IMR-90 (cell line): ENCODE data around the gene ETV7. TPM values are rescaled to one million over a fixed set of nuclear protein-coding genes. Genes with fewer than 3 reads are reported as not detected.

Experiments used
- ATAC-seq: fragments of 200-7000 bp; cut with Tn5 transposase; 2 replicates; pipeline ENCODE4 v1.9.1; 2020; ENCODE audit warnings: low read depth, mild to moderate bottlenecking, moderate library complexity
- BruUV-seq: library from RNA; stranded (reverse); fragments of 400-500 nt; replicated peaks from 2 replicates; lab custom pipeline; 2021; lab: Mats Ljungman, UMichigan
- CTCF ChIA-PET: fragments of 300-600 bp; formaldehyde crosslinking; extraction: SDS; loops from one replicate; lab custom pipeline; 2021; ENCODE audit warnings: antibody characterized with exemption; lab: Yijun Ruan, JAX
- POLR2A ChIA-PET: fragments of 300-600 bp; sonication (Branson Sonifier 250); formaldehyde crosslinking; loops from one replicate; lab custom pipeline; 2022; ENCODE audit warnings: antibody characterized with exemption; ENCODE audit not compliant: unreplicated experiment; lab: Charles Lee
- DNase-seq: peaks from one replicate; pipeline ENCODE4 v3.0.0; 2013
- H2AFZ ChIP-seq: replicated peaks from 2 replicates; pipeline ENCODE3; 2013; ENCODE audit warnings: low read length, mild to moderate bottlenecking; ENCODE audit not compliant: poor library complexity
- H2AK5ac ChIP-seq: 2 replicates; pipeline ENCODE4 v1.6.1; 2013; ENCODE audit warnings: low read depth, low read length, inconsistent platforms
- H2AK9ac ChIP-seq: replicated peaks from 2 replicates; pipeline ENCODE3; 2013; ENCODE audit warnings: mild to moderate bottlenecking, low read depth, low read length, moderate library complexity; ENCODE audit not compliant: poor library complexity
- H2BK120ac ChIP-seq: 2 replicates; pipeline ENCODE4 v1.6.1; 2013; ENCODE audit warnings: low read depth, low read length, inconsistent platforms
- H2BK15ac ChIP-seq: 3 replicates; pipeline ENCODE4 v1.6.1; 2013; ENCODE audit warnings: low read depth, low read length, inconsistent platforms
- H2BK20ac ChIP-seq: 2 replicates; pipeline ENCODE4 v1.6.1; 2013; ENCODE audit warnings: low read depth, mild to moderate bottlenecking, inconsistent platforms, low read length, moderate library complexity
- H2BK5ac ChIP-seq: 2 replicates; pipeline ENCODE4 v1.6.1; 2013; ENCODE audit warnings: mild to moderate bottlenecking, low read depth, low read length, inconsistent platforms; ENCODE audit not compliant: poor library complexity, severe bottlenecking
- H3K14ac ChIP-seq: replicated peaks from 2 replicates; pipeline ENCODE4 v1.6.1; 2013; ENCODE audit warnings: low read depth, low read length, inconsistent platforms
- H3K18ac ChIP-seq: 2 replicates; pipeline ENCODE4 v1.6.1; 2013; ENCODE audit warnings: low read depth, low read length, control low read depth
- H3K23ac ChIP-seq: 2 replicates; pipeline ENCODE4 v1.6.1; 2013; ENCODE audit warnings: low read depth, low read length, inconsistent platforms
- H3K27ac ChIP-seq: 2 replicates; pipeline ENCODE4 v1.5.1; 2013; ENCODE audit warnings: mild to moderate bottlenecking, control low read depth, low read length; ENCODE audit not compliant: insufficient read depth
- H3K27me3 ChIP-seq: 2 replicates; pipeline ENCODE4 v1.6.1; 2013; ENCODE audit warnings: low read length; ENCODE audit not compliant: control insufficient read depth, insufficient read depth
- H3K36me3 ChIP-seq: 2 replicates; pipeline ENCODE4 v1.6.1; 2013; ENCODE audit warnings: low read length, mixed read lengths; ENCODE audit not compliant: control insufficient read depth, insufficient read depth
- H3K4ac ChIP-seq: 2 replicates; pipeline ENCODE4 v1.6.1; 2013; ENCODE audit warnings: low read depth, low read length, inconsistent platforms
- H3K4me1 ChIP-seq: 2 replicates; pipeline ENCODE4 v1.6.1; 2013; ENCODE audit warnings: low read length, mixed read lengths; ENCODE audit not compliant: control insufficient read depth, insufficient read depth
- H3K4me2 ChIP-seq: 2 replicates; pipeline ENCODE4 v1.6.1; 2013; ENCODE audit warnings: low read depth, mild to moderate bottlenecking, control low read depth, low read length, moderate library complexity
- H3K4me3 ChIP-seq: 2 replicates; pipeline ENCODE4 v1.5.1; 2013; ENCODE audit warnings: low read depth, mild to moderate bottlenecking, control low read depth, low read length, moderate library complexity; ENCODE audit not compliant: insufficient read depth
- H3K56ac ChIP-seq: 2 replicates; pipeline ENCODE4 v1.6.1; 2013; ENCODE audit warnings: low read length, inconsistent platforms; ENCODE audit not compliant: insufficient read depth; ENCODE audit errors: extremely low read depth
- H3K79me1 ChIP-seq, 2 experiments: 2 replicates each; pipeline ENCODE4 v1.6.1; 2013; ENCODE audit warnings: low read length in 2 of 2, inconsistent platforms in 1 of 2, low read depth in 1 of 2
- H3K9ac ChIP-seq: 2 replicates; pipeline ENCODE4 v1.6.1; 2013; ENCODE audit warnings: low read depth, low read length, control low read depth
- H3K9me1 ChIP-seq: 2 replicates; pipeline ENCODE4 v1.6.1; 2013; ENCODE audit warnings: low read length, inconsistent platforms; ENCODE audit not compliant: insufficient read depth
- H3K9me3 ChIP-seq: 2 replicates; pipeline ENCODE4 v1.6.1; 2013; ENCODE audit warnings: low read length; ENCODE audit not compliant: control insufficient read depth, insufficient read depth
- H4K20me1 ChIP-seq: 2 replicates; pipeline ENCODE4 v1.6.1; 2013; ENCODE audit warnings: low read length, inconsistent platforms; ENCODE audit not compliant: insufficient read depth
- H4K5ac ChIP-seq: 2 replicates; pipeline ENCODE4 v1.6.1; 2013; ENCODE audit warnings: mild to moderate bottlenecking, low read depth, low read length, control low read depth
- H4K8ac ChIP-seq, 2 experiments: 2 replicates each; pipeline ENCODE4 v1.6.1; 2013; ENCODE audit warnings: low read depth in 2 of 2, low read length in 2 of 2, control low read depth in 1 of 2, inconsistent platforms in 1 of 2
- H4K91ac ChIP-seq: 2 replicates; pipeline ENCODE4 v1.6.1; 2013; ENCODE audit warnings: low read depth, low read length, inconsistent platforms; ENCODE audit not compliant: insufficient read depth
- MAFK ChIP-seq: IDR thresholded peaks from 2 replicates; pipeline ENCODE4 v1.6.1; 2012; ENCODE audit warnings: low read depth, low read length, improper control_type of control experiment
- MAZ ChIP-seq: IDR thresholded peaks from 2 replicates; pipeline ENCODE4 v1.6.1; 2012; ENCODE audit warnings: low read depth, mild to moderate bottlenecking, low read length, improper control_type of control experiment, moderate library complexity, borderline replicate concordance
- NFE2L2 ChIP-seq: fragments of 150-350 bp; IDR thresholded peaks from 2 replicates; pipeline ENCODE4 v1.6.1; 2016; ENCODE audit warnings: low read depth, mild to moderate bottlenecking, low read length
- RAD21 ChIP-seq: IDR thresholded peaks from 2 replicates; pipeline ENCODE4 v1.6.1; 2012; ENCODE audit warnings: low read length, improper control_type of control experiment
- WGBS, 2 experiments: methylation state at CpG; one replicate each; pipeline versions ENCODE4 v1.1.5 to v1.1.7; 2013; ENCODE audit warnings: missing lambda C conversion rate in 2 of 2; ENCODE audit not compliant: insufficient read length in 1 of 2; ENCODE audit errors: extremely low coverage in 2 of 2; 5-methylcytosine and 5-hydroxymethylcytosine counted together
- dilution Hi-C: fragments of 300-500 bp; cut with HindIII; formaldehyde crosslinking; loops from one replicate; pipeline ENCODE4 v1.14.3; 2018; ENCODE audit warnings: low sequenced_read_pairs; ENCODE audit not compliant: unreplicated experiment
- in situ Hi-C: fragments of 300-500 bp; cut with MboI; formaldehyde crosslinking; loops from 3 replicates; pipeline ENCODE4 v1.14.3; 2019; ENCODE audit warnings: low sequenced_read_pairs, inconsistent platforms, mixed read lengths
- intact Hi-C: fragments of 100-400 bp; cut with micrococcal nuclease; formaldehyde crosslinking; loops from 2 replicates; pipeline ENCODE4 v1.10.0; 2022
- polyA plus RNA-seq, 3 experiments: library from polyadenylated mRNA; depleted of rRNA; stranded (reverse); fragments of >200 nt; gene quantifications; 2 replicates each; pipeline ENCODE4 v1.2.3, GENCODE V29; 2012; ENCODE audit warnings: low replicate concordance in 1 of 3
- total RNA-seq: library from RNA; depleted of rRNA; stranded (reverse); fragments of >200 nt; gene quantifications from 2 replicates; pipeline ENCODE4 v1.2.3, GENCODE V29; 2012
- TF ChIP-seq, protein P1 (sequence below): conservative IDR thresholded peaks from 2 replicates; pipeline ENCODE4 v1.5.1; 2012; ENCODE audit warnings: mild to moderate bottlenecking, low read depth, low read length, improper control_type of control experiment
- TF ChIP-seq, protein P2 (sequence below): fragments of 150-350 bp; IDR thresholded peaks from 2 replicates; pipeline ENCODE4 v1.6.1; 2016; ENCODE audit warnings: low read depth, mild to moderate bottlenecking, low read length, moderate library complexity, borderline replicate concordance

The ETV7 gene
- total and polyA plus RNA-seq, 2 of the 4 experiments (the other 2 are of a cell fraction) = 0.17 to 0.18 TPM

DNA sequence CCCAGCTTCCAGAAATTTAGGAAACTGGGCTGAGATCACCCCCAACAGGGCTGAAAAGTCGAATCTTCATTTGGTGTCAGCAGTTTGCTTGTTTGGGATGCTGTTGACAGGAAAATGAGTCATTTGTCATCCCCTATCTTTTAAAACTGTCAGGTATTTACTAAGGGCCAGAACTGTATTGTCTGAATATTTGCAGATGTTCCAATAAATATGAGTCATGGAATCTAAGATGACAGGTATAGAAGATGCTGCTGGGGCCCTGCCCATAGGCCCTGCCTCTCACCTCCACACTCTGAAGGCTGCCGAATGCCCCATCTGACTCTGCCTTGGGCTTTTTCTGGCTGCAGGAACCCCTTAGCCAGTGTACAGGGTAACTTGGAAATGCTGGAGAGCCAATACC, 3.9 kb downstream of the ETV7 start:
- H3K14ac ChIP-seq = no peak overlapping the region
- DNase-seq (no peak), ATAC-seq (no peak)
- no peak overlapping the region for H3K4ac ChIP-seq
- no peak overlapping the region for H3K56ac ChIP-seq
- no peak overlapping the region for H4K5ac ChIP-seq
- H3K36me3 ChIP-seq = no peaks in the 10 kb centered on the region
- no peak overlapping the region for H2AK9ac ChIP-seq
- peaks cover 6% of the 10 kb centered on the region; the same call in 1 of the 2 replicates for H3K4me1 ChIP-seq
- H3K4me3 ChIP-seq = no peak overlapping the region
- WGBS, 2 experiments = no CpG with 5 or more reads among the region's 2 CpGs
- no peaks in the 10 kb centered on the region; the same call in 1 of the 2 replicates for H3K9me1 ChIP-seq
- H3K23ac ChIP-seq = no peak overlapping the region
- H3K18ac ChIP-seq = no peak overlapping the region
- no peak overlapping the region for H3K9ac ChIP-seq
- H2AK5ac ChIP-seq = no peak overlapping the region
- TF ChIP-seq, protein P1, sequence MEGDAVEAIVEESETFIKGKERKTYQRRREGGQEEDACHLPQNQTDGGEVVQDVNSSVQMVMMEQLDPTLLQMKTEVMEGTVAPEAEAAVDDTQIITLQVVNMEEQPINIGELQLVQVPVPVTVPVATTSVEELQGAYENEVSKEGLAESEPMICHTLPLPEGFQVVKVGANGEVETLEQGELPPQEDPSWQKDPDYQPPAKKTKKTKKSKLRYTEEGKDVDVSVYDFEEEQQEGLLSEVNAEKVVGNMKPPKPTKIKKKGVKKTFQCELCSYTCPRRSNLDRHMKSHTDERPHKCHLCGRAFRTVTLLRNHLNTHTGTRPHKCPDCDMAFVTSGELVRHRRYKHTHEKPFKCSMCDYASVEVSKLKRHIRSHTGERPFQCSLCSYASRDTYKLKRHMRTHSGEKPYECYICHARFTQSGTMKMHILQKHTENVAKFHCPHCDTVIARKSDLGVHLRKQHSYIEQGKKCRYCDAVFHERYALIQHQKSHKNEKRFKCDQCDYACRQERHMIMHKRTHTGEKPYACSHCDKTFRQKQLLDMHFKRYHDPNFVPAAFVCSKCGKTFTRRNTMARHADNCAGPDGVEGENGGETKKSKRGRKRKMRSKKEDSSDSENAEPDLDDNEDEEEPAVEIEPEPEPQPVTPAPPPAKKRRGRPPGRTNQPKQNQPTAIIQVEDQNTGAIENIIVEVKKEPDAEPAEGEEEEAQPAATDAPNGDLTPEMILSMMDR = no peak
- TF ChIP-seq, protein P2, sequence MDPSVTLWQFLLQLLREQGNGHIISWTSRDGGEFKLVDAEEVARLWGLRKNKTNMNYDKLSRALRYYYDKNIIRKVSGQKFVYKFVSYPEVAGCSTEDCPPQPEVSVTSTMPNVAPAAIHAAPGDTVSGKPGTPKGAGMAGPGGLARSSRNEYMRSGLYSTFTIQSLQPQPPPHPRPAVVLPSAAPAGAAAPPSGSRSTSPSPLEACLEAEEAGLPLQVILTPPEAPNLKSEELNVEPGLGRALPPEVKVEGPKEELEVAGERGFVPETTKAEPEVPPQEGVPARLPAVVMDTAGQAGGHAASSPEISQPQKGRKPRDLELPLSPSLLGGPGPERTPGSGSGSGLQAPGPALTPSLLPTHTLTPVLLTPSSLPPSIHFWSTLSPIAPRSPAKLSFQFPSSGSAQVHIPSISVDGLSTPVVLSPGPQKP = no peak
- TF ChIP-seq MAFK (no peak), RAD21 (no peak), NFE2L2 (no peak), MAZ (no peak)
- no TSS peak for BruUV-seq
- H3K27me3 ChIP-seq = peaks cover 30% of the 10 kb centered on the region
- dilution Hi-C loops (no loop called here), in situ Hi-C loops (no loop called here), intact Hi-C loops (no loop called here)
- H2BK20ac ChIP-seq = no peak overlapping the region
- POLR2A ChIA-PET = interaction anchor here (0.6 kb wide), 1 partner anchor 887 kb away, joined by 5 read pairs; the partner anchor contains the start of gene TEAD3
- no peak overlapping the region for H2AFZ ChIP-seq
- H3K4me2 ChIP-seq = no peak overlapping the region
- CTCF ChIA-PET = no interaction called here
- no peak overlapping the region for H2BK5ac ChIP-seq
- H3K79me1 ChIP-seq = no peaks in the 10 kb centered on the region
- H4K20me1 ChIP-seq = no peaks in the 10 kb centered on the region
- H3K27ac ChIP-seq = no peak overlapping the region
- H3K9me3 ChIP-seq = no peaks in the 10 kb centered on the region
- no peak overlapping the region for H4K8ac ChIP-seq
- H2BK15ac ChIP-seq = no peak overlapping the region
- no peak overlapping the region for H2BK120ac ChIP-seq
- no peak overlapping the region for H4K91ac ChIP-seq
